Karpas-422 (cell line): ENCODE measurements around the gene GNAS. TPM values are rescaled to one million over a fixed set of nuclear protein-coding genes. Genes with fewer than 3 reads are reported as not detected.

ENCODE experiments used
- DNase-seq: peaks from one replicate; pipeline ENCODE4 v3.0.0-alpha.2; 2015
- H2AFZ ChIP-seq: fragments of 200-600 bp; sonication (generic); 2 replicates; pipeline ENCODE4 v1.6.1; 2014; ENCODE audit warnings: antibody characterized with exemption, low read length, mixed read lengths
- H3K27ac ChIP-seq: fragments of 200-600 bp; sonication (generic); 2 replicates; pipeline ENCODE4 v1.5.1; 2014; ENCODE audit warnings: mild to moderate bottlenecking, low read length, moderate library complexity
- H3K27me3 ChIP-seq: fragments of 200-600 bp; sonication (generic); 2 replicates; pipeline ENCODE4 v1.6.1; 2014; ENCODE audit warnings: low read length, mixed read lengths
- H3K36me3 ChIP-seq: fragments of 200-600 bp; sonication (generic); 2 replicates; pipeline ENCODE4 v1.6.1; 2014; ENCODE audit warnings: low read length, mixed read lengths; ENCODE audit not compliant: insufficient read depth
- H3K4me1 ChIP-seq: fragments of 200-600 bp; sonication (generic); 2 replicates; pipeline ENCODE4 v1.6.1; 2014; ENCODE audit warnings: mild to moderate bottlenecking, low read length, mixed read lengths
- H3K4me2 ChIP-seq: fragments of 200-600 bp; sonication (generic); 2 replicates; pipeline ENCODE4 v1.6.1; 2014; ENCODE audit warnings: low read length, low read depth, mild to moderate bottlenecking; ENCODE audit not compliant: poor library complexity, severe bottlenecking
- H3K4me3 ChIP-seq: fragments of 200-600 bp; sonication (generic); 2 replicates; pipeline ENCODE4 v1.5.1; 2014; ENCODE audit warnings: mild to moderate bottlenecking, antibody characterized with exemption, low read length, mixed read lengths
- H3K79me2 ChIP-seq: fragments of 200-600 bp; sonication (generic); 2 replicates; pipeline ENCODE4 v1.6.1; 2014; ENCODE audit warnings: mild to moderate bottlenecking, low read length, mixed read lengths
- H3K9ac ChIP-seq: fragments of 200-600 bp; sonication (generic); 2 replicates; pipeline ENCODE4 v1.6.0; 2014; ENCODE audit warnings: low read length
- H3K9me2 ChIP-seq: fragments of 200-600 bp; sonication (generic), shearing (Covaris generic); replicated peaks from 2 replicates; pipeline ENCODE4 v1.6.0; 2014; ENCODE audit warnings: mild to moderate bottlenecking, low read length, moderate library complexity; ENCODE audit not compliant: insufficient read depth
- H3K9me3 ChIP-seq: fragments of 300-700, 200-600 bp; sonication (generic); 2 replicates; pipeline ENCODE4 v1.6.1; 2014; ENCODE audit warnings: low read length, mixed read lengths
- H4K20me1 ChIP-seq: fragments of 200-600 bp; sonication (generic); 2 replicates; pipeline ENCODE4 v1.6.1; 2014; ENCODE audit warnings: mild to moderate bottlenecking, antibody characterized with exemption, low read length, low read depth; ENCODE audit not compliant: insufficient read depth
- total RNA-seq: library from RNA; depleted of rRNA; stranded (reverse); fragments of >200 nt; shearing (Covaris generic); gene quantifications from 2 replicates; pipeline ENCODE4 v1.2.3, GENCODE V29; 2014; ENCODE audit warnings: low replicate concordance

The GNAS gene
- total RNA-seq, 1 experiment from 2014 or later: 624 TPM

- H3K9ac ChIP-seq: no peak overlapping the region
- no peak for DNase-seq
- no peak overlapping the region for H3K27ac ChIP-seq
- H3K27me3 ChIP-seq: no peaks in the 10 kb centered on the region
- no peaks in the 10 kb centered on the region for H3K79me2 ChIP-seq
- peaks cover 4% of the 10 kb centered on the region for H3K4me1 ChIP-seq
- no peak overlapping the region for H2AFZ ChIP-seq
- H3K9me3 ChIP-seq: no peaks in the 10 kb centered on the region
- H3K4me2 ChIP-seq: no peak overlapping the region
- H4K20me1 ChIP-seq: no peaks in the 10 kb centered on the region
- no peaks in the 10 kb centered on the region for H3K36me3 ChIP-seq
- H3K4me3 ChIP-seq: no peak overlapping the region
- no peaks in the 10 kb centered on the region for H3K9me2 ChIP-seq
Observed at GRCh38 chr20:58876437-58876836, 23.9 kb downstream of the GNAS start.

- H3K9me3 ChIP-seq: no peaks in the 10 kb centered on the region
- no peak for DNase-seq
- H3K4me2 ChIP-seq: no peak overlapping the region
- H3K4me3 ChIP-seq: no peak overlapping the region
- no peaks in the 10 kb centered on the region for H3K9me2 ChIP-seq
- H3K27me3 ChIP-seq: no peaks in the 10 kb centered on the region
- H2AFZ ChIP-seq: no peak overlapping the region
- H3K9ac ChIP-seq: no peak overlapping the region
- no peaks in the 10 kb centered on the region for H3K79me2 ChIP-seq
- H3K36me3 ChIP-seq: no peaks in the 10 kb centered on the region
- peaks cover 3% of the 10 kb centered on the region for H3K4me1 ChIP-seq
- H4K20me1 ChIP-seq: no peaks in the 10 kb centered on the region
- no peak overlapping the region for H3K27ac ChIP-seq
Observed at GRCh38 chr20:58877050-58877975, 24.8 kb downstream of the GNAS start.

- no peaks in the 10 kb centered on the region for H3K9me3 ChIP-seq
- no peak overlapping the region for H3K27ac ChIP-seq
- no peak overlapping the region for H3K9ac ChIP-seq
- H3K4me3 ChIP-seq: no peak overlapping the region
- no peaks in the 10 kb centered on the region for H3K79me2 ChIP-seq
- H2AFZ ChIP-seq: no peak overlapping the region
- no peak overlapping the region for H3K4me2 ChIP-seq
- no peak for DNase-seq
- H4K20me1 ChIP-seq: no peaks in the 10 kb centered on the region
- no peaks in the 10 kb centered on the region for H3K4me1 ChIP-seq
- H3K27me3 ChIP-seq: no peaks in the 10 kb centered on the region
- H3K36me3 ChIP-seq: no peaks in the 10 kb centered on the region
- H3K9me2 ChIP-seq: no peaks in the 10 kb centered on the region
Observed at GRCh38 chr20:58877976-58878360, 25.5 kb downstream of the GNAS start.

- no peak for DNase-seq
- no peak overlapping the region for H2AFZ ChIP-seq
- no peaks in the 10 kb centered on the region for H3K27me3 ChIP-seq
- H3K79me2 ChIP-seq: no peaks in the 10 kb centered on the region
- H4K20me1 ChIP-seq: no peaks in the 10 kb centered on the region
- H3K4me1 ChIP-seq: no peaks in the 10 kb centered on the region
- H3K4me2 ChIP-seq: no peak overlapping the region
- H3K4me3 ChIP-seq: no peak overlapping the region
- no peak overlapping the region for H3K27ac ChIP-seq
- no peak overlapping the region for H3K9ac ChIP-seq
- no peaks in the 10 kb centered on the region for H3K9me2 ChIP-seq
- H3K36me3 ChIP-seq: no peaks in the 10 kb centered on the region
- H3K9me3 ChIP-seq: no peaks in the 10 kb centered on the region
Observed at GRCh38 chr20:58878399-58878798, 25.9 kb downstream of the GNAS start.

GRCh38 chr20:58880441-58880840 lies 27.9 kb downstream of the GNAS start:
- Histone ChIP-seq H2AFZ (no peak overlapping the region), H3K4me1 (no peaks in the 10 kb centered on the region), H4K20me1 (no peaks in the 10 kb centered on the region), H3K79me2 (no peaks in the 10 kb centered on the region), H3K27ac (no peak overlapping the region), H3K4me3 (no peak overlapping the region), H3K36me3 (no peaks in the 10 kb centered on the region), H3K4me2 (no peak overlapping the region), H3K9me3 (no peaks in the 10 kb centered on the region), H3K9ac (no peak overlapping the region), H3K27me3 (no peaks in the 10 kb centered on the region), H3K9me2 (no peaks in the 10 kb centered on the region)
- DNase-seq: no peak

- H4K20me1 ChIP-seq: no peaks in the 10 kb centered on the region
- H3K27me3 ChIP-seq: no peaks in the 10 kb centered on the region
- no peak overlapping the region for H3K4me3 ChIP-seq
- no peak overlapping the region for H3K4me2 ChIP-seq
- H2AFZ ChIP-seq: no peak overlapping the region
- no peaks in the 10 kb centered on the region for H3K9me3 ChIP-seq
- H3K9ac ChIP-seq: no peak overlapping the region
- H3K36me3 ChIP-seq: no peaks in the 10 kb centered on the region
- peak; percentile 55 for DNase-seq
- no peaks in the 10 kb centered on the region for H3K79me2 ChIP-seq
- no peaks in the 10 kb centered on the region for H3K9me2 ChIP-seq
- no peaks in the 10 kb centered on the region for H3K4me1 ChIP-seq
- H3K27ac ChIP-seq: no peak overlapping the region
Observed at GRCh38 chr20:58880994-58881752, 28.7 kb downstream of the GNAS start.

GRCh38 chr20:58882704-58883089 lies 30.2 kb downstream of the GNAS start:
- peaks cover 3% of the 10 kb centered on the region; the same call in 1 of the 2 replicates for H3K4me1 ChIP-seq
- no peaks in the 10 kb centered on the region for H3K36me3 ChIP-seq
- no peaks in the 10 kb centered on the region for H4K20me1 ChIP-seq
- no peaks in the 10 kb centered on the region for H3K79me2 ChIP-seq
- no peak for DNase-seq
- H3K27me3 ChIP-seq: no peaks in the 10 kb centered on the region
- no peaks in the 10 kb centered on the region for H3K9me3 ChIP-seq
- no peak overlapping the region for H2AFZ ChIP-seq
- no peak overlapping the region for H3K9ac ChIP-seq
- no peak overlapping the region for H3K27ac ChIP-seq
- no peaks in the 10 kb centered on the region for H3K9me2 ChIP-seq
- no peak overlapping the region for H3K4me2 ChIP-seq
- no peak overlapping the region for H3K4me3 ChIP-seq

- Histone ChIP-seq H3K9me2 (no peaks in the 10 kb centered on the region), H3K4me1 (peaks cover 7% of the 10 kb centered on the region; the same call in 1 of the 2 replicates), H3K79me2 (peaks cover 3% of the 10 kb centered on the region), H3K27ac (no peak overlapping the region), H3K4me3 (no peak overlapping the region), H4K20me1 (no peaks in the 10 kb centered on the region), H3K36me3 (no peaks in the 10 kb centered on the region), H3K9me3 (no peaks in the 10 kb centered on the region), H3K27me3 (no peaks in the 10 kb centered on the region), H3K9ac (no peak overlapping the region), H2AFZ (no peak overlapping the region), H3K4me2 (no peak overlapping the region)
- DNase-seq: no peak
Observed at GRCh38 chr20:58883241-58883691, 30.8 kb downstream of the GNAS start.
